HCEC 1CT (cell line): ENCODE measurements around the gene BTN1A1.
"Not testable (repeated sequence)": the region's sequence is repeated elsewhere in the genome, so short reads cannot be mapped to it uniquely, and the experiment has no call there.

Experiments used
- DNase-seq: peaks from one replicate; pipeline ENCODE4 v3.0.0-alpha.2; 2017

BTN1A1 gene

GRCh38 chr6:26514984-26515383 is 14.9 kb downstream of the BTN1A1 start:
- DNase-seq, result no peak

- DNase-seq, result no peak
Measured at GRCh38 chr6:26516481-26517427, 16.7 kb downstream of the BTN1A1 start.

GRCh38 chr6:26519359-26519758 is 19.3 kb downstream of the BTN1A1 start:
- DNase-seq, result no peak

GRCh38 chr6:26520237-26520849 is 20.2 kb downstream of the BTN1A1 start:
- DNase-seq, result no peak

GRCh38 chr6:26520850-26521599 is 20.9 kb downstream of the BTN1A1 start:
- DNase-seq, result peak; percentile 76

- peak; percentile 75 for DNase-seq
Measured at GRCh38 chr6:26521600-26522391, 21.7 kb downstream of the BTN1A1 start.

GRCh38 chr6:26522486-26523228 is 22.6 kb downstream of the BTN1A1 start:
- not testable (repeated sequence) for DNase-seq

- not testable (repeated sequence) for DNase-seq
Measured at GRCh38 chr6:26524314-26524713, 24.2 kb downstream of the BTN1A1 start.

- DNase-seq, result no peak
Measured at GRCh38 chr6:26524722-26525370, 24.7 kb downstream of the BTN1A1 start.

- DNase-seq, result no peak
Measured at GRCh38 chr6:26525838-26526237, 25.7 kb downstream of the BTN1A1 start.

GRCh38 chr6:26526928-26527327 is 26.8 kb downstream of the BTN1A1 start:
- no peak for DNase-seq

GRCh38 chr6:26530203-26530602 is 30.1 kb downstream of the BTN1A1 start:
- DNase-seq, result no peak

- DNase-seq, result no peak
Measured at GRCh38 chr6:26531897-26532296, 31.8 kb downstream of the BTN1A1 start.

- DNase-seq, result peak; percentile 80
Measured at GRCh38 chr6:26532699-26533531, 32.8 kb downstream of the BTN1A1 start.

- no peak for DNase-seq
Measured at GRCh38 chr6:26533532-26533931, 33.4 kb downstream of the BTN1A1 start.

- no peak for DNase-seq
Measured at GRCh38 chr6:26534681-26535465, 34.8 kb downstream of the BTN1A1 start.

GRCh38 chr6:26536571-26537159 is 36.6 kb downstream of the BTN1A1 start:
- peak; percentile 48 for DNase-seq

GRCh38 chr6:26537160-26537845 is 37.2 kb downstream of the BTN1A1 start:
- peak; percentile 93 for DNase-seq
